Fibroblast of lung (primary cell): ENCODE data around the gene ALDH1L1.

ENCODE experiments used
- CTCF ChIP-seq, 2 donors: IDR thresholded peaks in 1 of 2; conservative IDR thresholded peaks in 1 of 2; 1 replicate in 1 of 2; 2 replicates in 1 of 2; pipeline ENCODE4 v1.5.1; 2011 to 2012; ENCODE audit warnings: low read length in 2 of 2, control low read depth in 1 of 2, inconsistent platforms in 1 of 2, low read depth in 1 of 2, mild to moderate bottlenecking in 1 of 2
- EZH2 ChIP-seq: IDR thresholded peaks from 2 replicates; pipeline ENCODE4 v1.5.1; 2012; ENCODE audit warnings: low read length, control low read depth, mild to moderate bottlenecking; ENCODE audit errors: missing control alignments

DNA sequence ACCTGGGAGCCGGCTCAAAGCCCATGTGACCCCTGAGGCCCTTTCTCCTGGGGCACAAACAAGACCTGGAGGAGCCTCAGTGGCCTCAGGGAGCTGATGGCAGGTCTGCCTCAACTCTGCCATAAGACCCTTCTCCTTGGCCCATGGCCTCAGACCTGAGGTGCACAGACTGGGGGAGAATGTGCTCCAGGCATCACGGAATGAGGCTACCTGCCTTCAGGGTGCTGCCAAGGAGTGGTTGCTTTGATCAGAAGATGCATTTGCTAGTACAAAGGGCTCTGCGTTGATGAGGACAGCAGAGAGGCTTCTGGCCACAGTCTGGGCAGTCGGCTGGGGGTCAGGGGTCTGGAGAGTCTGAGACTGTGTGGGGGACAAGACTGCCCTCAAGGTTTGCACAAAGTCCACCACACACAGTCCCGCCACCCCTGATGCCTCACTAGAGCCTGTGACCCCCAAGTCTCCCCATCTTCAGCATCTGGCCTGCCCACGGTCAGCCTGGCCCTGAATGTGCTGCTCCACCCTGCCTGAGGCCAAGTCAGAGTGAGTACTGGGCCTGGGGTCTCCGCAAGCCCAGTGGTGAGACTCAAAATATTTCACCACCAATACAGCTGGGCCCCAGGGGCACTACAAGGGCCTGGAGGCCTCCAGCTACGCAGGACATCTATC lies 26.6 kb downstream of the ALDH1L1 start:
- TF ChIP-seq CTCF (conservative IDR thresholded peaks at IDR 0.05 in 1 of 2, IDR thresholded peaks at IDR 0.05 in 1 of 2; ENCODE audit: low read depth in 1 of 2, low read length in 2 of 2) (no peak), EZH2 (no peak)
